Stimulated activated CD4-positive, alpha-beta T cell treated with anti-CD3 and anti-CD28 coated beads, Interleukin-12 subunit alpha, Interleukin-12 subunit beta, amount 100 ng/mL, for 4 hours (primary cell): ENCODE data around the gene DCX.
"Not testable (repeated sequence)": the region's sequence is repeated elsewhere in the genome, so short reads cannot be mapped to it uniquely, and the experiment has no call there.

ENCODE experiments used
- DNase-seq: peaks from one replicate; pipeline ENCODE4 v3.0.0-alpha.2; 2020

DCX gene

DNA sequence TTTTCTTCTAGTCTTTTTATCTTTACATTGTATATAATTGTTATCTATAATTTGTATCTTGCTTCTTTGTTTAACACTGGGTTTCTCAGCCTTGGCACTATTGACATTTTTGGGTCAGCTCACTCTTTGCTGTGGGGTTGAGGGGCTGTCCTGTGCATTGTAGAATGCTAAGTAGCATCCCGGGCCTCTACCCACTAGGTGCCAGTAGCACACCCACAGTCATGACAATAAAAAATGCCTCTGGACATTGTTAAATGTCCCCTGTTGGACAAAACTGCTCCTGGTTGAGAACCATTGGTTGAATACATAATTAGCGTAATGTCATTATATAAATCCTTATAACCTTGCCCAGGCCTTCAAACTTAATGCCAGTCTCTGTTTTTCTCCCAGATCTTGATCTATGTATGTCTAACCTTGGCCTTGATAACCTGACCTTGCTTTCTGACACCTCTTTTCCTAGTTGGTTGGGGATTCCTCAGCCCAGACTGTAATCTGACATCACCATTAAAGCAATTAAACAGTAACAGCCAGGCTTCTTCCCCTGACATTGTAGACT, 46.1 kb downstream of the DCX start:
- no peak for DNase-seq

DNA sequence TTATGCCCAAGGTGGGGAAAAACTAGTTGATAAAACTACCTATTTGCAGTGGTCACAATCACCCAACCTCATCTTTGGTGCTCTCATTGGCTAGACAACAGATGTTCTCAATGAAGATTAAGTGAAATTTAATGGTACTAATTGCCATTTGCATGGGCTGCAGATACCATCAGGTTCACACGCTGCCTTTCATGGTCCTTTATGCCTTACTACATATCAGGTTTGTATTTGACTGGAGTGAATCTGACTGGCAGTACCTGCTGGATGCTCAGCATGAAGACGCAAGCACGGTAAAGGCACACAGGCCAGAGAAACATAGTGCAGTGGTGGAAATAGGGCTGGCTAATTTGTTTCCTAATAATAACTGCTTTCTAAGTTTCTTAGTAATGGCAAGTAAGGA, 48.3 kb downstream of the DCX start:
- no peak for DNase-seq

DNA sequence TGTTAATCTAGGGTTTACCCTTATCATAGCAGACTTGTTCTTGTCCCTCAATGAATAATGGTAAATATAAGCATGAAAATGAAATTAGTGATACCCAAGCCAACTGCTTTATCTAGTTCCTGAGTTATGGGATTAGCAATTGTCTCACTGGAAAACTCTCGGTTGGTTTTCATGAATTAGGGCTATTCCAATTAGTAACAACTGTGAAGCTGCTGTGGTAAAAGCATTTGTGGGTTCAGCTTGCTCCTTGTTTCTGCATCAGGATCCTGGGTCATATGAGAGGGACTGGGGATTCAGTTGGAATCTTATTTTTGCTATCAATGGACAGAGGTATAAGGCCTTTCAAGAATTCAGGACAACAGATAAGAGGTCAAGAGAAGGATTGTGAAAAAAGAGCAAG, 50.2 kb downstream of the DCX start:
- no peak for DNase-seq

DNA sequence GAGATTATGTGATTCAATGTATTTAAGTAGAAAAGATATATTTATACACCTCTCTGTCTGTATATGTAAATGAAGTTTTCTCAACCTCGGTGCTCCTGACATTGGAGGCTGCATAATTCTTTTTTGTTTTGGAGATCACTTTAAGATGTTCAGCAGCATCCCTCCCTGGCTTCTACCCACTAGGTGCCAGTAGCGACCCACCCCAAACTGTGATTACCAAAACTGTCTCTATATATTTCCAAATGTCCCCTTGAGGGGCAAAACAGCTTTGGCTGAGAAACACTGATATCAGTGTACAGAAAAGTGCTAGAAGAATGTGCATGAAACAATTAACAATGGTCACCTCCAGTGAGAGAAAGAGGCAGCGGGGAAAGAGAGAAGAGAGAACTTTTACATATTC, 51.2 kb downstream of the DCX start:
- DNase-seq, result no peak

DNA sequence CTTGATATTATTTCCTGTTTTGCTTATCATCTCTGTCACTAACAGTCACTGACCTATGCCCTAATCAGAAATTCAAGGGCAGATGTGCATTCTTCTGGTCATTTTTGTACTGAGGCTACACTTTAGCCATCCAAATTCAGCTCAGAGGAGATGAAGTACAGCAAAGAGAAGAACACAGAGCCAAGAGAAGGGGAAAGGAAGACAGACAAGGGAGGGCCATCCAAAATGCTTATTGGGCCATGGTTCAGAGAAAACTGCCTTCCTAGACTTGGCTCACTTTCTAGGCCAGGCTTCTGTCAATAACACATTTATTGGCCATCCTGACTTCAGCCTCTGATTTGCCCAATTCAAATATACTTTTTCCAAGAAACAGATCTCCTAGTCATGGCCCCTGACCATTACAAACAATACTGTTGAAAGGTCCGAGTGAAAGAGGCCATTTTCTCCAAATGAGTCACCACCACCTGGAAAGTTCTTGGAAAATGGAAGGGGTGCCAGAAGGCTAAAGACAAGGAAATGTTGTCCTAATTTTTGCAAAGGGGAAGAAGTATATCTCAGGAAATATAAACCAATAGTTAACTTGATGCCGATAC, 56.4 kb downstream of the DCX start:
- DNase-seq, result no peak

DNA sequence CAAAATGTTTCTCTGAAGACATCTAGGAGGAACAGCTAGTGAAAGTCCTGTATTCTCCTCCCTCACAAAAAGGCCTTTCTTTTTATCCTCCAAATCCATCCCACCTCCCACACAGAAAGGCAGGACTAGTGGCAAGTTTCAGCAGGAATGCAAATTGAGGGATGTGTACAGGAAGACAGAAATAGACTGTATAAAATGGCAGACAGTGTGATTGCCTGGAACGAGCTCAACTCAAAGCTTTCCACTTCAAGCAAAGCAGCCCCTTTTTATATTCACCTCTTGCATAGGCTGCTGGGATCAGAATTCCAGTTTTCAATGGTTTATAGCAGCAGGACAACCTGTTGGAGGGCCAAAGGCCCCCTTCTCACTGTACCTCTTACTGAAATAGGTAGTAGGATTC, 57.5 kb downstream of the DCX start:
- DNase-seq, result no peak

DNA sequence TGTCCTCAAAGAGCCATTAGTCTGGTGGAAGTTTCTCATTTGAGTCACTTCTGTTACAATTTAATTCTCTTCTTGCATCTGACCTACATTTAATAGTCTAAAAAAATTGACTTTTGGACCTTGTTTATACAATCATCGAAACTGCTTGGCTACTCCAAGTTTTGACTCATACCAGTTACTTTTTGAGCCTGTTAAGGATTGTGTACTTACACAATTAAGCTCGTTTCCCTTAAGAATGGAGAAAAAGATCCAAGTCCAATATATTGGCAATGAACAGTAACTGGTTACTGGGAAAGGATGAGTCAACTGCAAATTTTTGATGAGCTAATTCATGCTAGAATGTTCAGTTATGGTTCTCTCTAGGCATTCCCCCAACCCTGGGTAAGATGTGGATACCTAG, 58.2 kb downstream of the DCX start:
- no peak for DNase-seq

DNA sequence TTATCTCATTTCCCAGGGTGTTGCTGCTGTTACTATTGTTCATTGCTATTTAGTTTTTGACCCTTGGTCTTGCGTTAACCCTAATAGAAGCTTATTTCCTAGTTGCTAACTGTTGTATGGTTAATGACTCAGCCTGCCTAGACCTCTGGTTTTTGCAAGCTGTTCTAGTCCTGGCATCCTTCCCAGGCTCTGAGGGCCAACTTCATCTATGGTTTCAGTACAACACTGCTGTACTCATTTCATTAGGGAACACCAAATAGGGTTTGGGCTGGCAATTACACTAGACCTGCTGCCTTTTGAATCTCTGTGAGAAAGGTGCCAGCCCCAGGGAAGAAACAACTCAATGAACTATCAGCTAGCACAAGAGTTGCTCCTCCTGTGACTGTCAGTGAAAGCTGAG, 59.6 kb downstream of the DCX start:
- no peak for DNase-seq

DNA sequence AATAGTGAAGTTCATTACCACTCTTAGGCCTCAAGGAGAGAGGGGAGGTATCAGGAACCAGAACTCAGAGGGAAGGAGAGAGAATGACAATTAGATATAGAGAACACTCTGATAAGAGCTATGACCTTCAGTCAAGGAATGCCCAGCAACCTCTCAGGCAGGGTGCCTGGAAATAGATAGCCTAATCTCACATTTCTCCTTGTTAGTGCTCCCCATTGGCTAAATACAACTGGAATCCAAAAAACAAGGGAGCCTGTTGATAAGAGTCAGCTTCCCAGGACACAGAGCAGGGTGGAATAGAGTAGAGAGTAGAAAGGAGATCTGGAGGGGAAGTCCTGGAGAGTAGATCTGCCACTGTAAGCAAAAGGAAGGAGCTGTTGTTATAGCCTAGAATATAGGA, 62.1 kb downstream of the DCX start:
- no peak for DNase-seq

DNA sequence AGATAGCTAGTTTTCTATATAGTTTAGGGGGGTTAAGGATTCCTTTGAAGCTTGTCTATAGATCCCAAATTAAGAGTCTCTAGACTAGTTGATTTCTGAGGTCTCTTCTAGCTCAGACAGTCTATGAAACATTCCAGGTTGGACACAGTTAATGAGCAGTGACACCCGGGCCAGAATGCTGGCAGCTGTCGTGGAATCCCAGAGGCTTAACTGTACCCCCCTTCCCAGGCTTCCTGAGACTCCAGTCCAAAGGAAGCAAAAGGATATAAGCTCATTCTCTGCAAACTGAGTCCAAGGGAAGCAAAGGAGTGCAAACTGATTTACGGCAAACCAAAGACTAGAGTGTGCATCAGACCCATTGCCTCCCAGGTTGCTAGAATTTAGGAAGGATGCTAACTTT, 62.9 kb downstream of the DCX start:
- DNase-seq, result no peak

DNA sequence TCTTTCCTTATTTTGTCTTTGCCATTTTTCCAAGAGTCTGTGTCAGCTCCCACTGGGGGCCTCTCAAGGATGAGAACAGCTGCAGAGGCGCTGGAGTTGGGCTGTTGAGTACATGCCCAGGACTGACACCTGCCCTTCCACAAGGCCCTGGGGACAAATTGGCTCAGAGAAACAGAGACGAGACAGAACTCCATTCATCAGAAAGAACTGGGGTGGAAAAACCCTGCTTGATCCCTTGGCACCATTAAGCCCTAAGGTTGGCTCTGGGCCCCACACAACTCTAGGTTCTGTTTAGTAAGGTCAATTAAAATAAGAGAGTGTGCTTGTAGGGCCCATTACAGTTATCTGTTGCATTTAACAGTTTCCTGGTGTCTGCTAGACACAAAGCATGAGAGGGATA, 63.6 kb downstream of the DCX start:
- DNase-seq, result no peak

DNA sequence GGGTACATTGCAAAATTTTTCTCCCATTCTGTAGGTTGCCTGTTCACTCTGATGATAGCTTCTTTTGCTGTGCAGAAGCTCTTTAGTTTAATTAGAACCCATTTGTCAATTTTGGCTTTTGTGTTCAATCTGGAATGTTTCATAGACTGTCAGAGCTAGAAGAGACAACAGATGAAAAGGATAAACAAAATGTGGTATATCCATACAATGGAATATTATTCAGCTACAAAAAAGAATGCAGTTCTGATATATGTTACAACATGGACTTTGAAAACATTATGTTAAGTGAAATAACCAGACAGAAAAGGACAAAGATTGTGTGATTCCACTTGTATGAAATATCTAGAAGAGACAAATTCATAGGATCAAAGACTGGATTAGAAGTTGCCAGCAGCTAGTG, 65.8 kb downstream of the DCX start:
- DNase-seq, result not testable (repeated sequence)

DNA sequence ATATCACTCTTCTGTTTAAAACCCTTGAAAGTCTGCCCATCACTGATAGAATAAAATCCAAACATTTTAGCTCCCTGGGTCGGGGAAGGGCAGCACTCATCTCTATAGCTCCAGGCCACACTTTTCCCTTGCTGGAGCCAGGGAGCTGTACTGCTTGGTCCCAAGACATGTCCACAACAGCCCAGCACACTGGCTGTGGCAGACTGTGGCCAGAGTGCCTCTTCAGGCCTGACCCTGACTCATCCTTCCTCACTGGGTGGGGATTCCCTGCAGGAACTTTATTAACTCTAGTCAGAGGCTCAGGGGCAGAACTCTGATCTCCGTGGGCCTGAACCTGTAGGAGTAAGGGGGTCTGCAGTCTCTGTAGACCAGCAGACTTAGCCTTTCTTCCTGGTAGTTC, 71.9 kb downstream of the DCX start:
- DNase-seq, result no peak

DNA sequence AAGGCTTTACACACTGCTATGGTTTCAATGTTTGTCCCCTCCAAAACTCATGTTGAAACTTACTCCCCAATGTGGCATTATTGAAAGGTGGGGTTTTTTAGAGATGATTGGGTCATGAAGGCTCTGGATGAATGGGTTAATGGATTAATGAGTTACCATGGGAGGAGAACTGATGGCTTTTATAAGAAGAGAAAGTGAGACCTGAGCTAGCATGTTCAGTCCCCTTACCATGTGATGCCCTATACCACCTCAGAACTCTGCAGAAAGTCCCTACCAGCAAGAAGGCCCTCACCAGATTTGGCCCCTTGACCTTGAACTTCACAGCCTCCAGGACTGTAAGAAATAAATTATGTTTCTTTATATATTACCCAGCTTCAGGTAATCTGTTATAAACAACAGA, 72.8 kb downstream of the DCX start:
- DNase-seq, result no peak

DNA sequence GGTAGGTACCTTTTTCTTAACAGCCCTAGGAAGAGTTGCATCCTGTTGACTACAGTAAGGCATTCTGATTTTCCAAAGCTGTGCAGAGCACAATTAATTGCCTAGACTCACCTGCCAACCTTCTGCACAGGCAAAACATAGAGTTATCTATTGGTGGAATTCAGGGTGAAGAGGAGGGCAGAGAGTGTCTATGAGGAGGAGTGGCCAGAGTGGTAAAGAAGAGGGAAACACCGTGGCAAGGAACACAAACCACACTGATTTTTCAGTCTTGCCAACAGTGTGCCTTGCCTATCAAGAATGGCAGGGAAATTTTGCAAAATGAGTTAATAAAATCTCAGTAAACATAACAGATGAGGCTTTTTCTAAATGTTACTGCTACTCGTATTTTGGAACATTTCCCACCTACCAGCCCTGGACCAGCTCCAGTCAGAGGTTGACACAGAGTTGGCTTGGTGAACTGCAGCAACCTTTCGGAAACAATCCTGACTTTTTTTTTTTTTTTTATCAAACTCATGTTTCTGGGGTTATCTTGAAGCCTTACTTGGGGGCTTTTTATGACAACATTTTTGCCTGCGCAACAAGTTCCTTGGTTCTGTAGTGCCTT, 73.8 kb downstream of the DCX start:
- DNase-seq, result no peak

DNA sequence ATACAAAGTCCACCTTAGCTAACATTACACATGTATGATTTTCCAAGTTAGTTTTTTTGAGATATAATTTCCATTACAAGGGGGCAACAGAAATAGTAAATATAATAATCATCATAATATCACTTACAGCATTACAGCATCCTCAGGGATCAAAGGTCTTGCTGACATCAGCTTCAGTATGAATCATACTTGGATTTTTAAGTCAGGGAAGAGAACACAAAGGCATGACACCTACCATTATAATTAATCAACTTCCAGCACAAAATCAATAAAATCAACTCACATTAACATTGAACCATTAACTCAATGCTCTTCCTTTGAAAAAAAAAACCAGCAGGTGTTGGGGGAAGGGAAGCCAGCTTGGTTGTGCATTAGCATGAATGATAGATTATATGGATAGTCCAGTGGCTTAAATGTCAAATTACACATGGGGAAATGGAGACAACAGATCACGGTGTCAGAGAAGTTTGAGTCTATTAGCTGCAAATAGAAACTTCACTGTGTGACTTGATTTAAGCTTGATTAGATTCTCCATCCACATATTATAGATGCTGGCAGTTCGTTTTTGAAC, 74.8 kb downstream of the DCX start:
- DNase-seq, result no peak

DNA sequence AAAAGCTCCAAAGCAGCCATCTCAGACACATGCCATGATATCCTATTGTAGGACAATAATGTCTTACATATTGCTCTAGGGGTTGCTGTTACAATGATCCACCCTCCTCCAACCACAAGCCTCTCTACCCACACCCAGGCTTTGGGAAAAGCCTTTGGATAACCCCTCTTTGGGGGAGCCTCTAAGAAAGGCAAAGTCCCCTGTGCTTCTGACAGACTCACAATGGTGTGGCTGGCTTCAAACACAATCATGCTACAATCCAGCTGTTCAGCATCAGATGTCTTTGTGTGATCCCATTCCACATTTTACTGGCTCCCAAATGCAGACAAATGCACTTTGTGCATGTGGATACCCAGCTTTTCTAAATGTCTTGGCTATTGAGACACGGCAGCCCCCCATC, 75.9 kb downstream of the DCX start:
- no peak for DNase-seq

DNA sequence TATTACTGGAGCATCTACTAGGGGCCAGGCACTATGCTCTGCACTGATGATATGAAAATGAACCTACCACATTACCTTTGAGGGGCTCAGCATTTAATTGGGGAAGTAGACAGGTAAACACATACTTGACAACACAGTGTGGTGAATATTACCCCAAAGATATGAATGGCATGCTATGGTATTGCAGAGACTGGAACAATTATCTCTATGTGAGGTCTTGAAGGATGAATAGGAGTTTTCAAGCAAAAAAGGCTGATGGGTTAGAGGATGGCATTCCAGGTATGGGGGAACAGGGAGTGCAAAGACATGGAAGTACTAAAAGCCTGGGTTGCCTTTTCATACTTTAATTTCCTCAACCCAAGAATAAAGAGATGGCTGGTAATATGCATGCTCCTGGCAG, 82.6 kb downstream of the DCX start:
- no peak for DNase-seq

DNA sequence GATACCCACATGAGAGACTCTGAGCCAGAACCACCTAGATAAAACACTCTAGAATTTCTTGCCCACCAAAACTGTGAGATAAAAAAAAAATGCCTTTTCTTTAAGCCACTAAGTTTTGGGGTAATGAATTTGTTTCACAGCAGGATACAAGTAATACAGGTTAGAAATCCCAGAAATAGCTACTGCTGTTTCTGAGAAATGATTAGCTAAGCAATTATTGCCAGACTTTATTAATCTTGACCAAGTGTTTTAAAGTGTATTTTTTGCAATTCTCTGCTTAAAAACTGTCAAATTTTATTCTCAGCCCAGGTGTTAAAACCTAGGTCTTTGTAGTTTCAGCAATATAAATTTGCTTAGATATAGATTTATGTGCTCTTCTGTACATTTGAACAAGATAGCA, 83.1 kb downstream of the DCX start:
- DNase-seq, result no peak

DNA sequence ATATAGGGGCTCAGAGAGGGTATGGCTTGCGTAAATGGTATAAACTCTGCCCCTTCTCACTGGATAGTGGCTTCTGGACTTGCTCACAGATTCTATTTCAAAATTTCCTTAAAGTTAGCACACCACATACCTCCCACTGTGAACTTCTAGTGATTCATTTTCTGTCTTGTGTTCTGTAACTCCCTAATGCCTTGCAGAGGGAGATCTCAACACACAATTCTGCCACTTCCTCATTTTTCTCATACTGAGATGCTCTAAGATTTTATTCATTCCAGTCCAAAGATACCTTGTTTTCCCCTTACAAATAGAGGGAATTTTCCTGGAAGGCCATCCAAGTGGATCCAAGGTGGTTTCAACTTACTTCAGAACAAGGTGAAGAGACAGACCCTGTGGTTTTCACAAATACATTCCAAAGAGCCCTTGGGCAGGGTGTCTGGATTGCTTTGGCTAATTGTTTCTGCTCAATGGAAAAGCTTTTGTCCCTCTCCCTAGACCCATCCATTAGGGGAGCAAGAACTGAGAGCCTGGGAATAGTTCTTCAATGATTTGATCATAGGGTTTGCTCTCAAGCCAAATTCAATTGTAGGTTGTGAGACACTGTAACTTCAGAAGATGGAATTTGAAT, 89.6 kb downstream of the DCX start:
- DNase-seq, result no peak

DNA sequence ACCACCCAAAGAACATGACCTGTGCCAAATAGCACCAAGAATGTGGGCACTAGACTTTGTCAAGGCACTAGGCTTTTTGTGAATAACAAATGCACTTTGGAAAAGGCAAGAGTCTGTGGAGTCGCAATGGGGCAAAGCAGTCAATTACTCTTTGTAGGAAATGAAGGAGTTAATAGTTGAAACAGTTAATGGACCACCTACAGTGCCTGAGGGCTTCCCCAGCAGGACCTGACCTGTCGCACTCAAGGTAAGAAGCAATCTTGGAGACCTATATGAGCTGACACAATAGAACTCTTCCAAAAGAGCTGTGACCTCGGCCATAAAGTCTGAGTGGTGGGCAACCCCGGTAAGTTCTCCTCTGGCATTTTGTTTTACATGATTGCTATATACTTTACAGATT, 92.5 kb downstream of the DCX start:
- DNase-seq, result no peak

DNA sequence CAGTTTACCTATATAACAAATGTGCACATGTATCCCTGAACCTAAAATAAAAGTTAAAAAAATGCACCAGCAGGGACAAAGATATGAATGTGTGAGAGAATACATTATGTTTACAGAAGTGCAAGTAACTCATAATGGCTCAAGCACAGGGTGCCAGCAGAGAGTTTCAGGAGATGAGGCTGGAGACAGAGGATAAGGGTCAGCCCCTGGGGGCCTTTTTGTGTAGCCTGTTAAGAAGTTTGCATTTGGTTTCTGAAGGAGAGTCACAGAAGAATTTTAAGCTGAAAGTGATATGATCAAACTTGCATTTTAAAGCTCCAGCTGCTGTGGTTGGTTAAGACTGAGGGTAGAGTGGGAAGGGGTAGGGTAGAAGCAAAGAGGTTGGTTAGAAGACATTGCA, 93.1 kb downstream of the DCX start:
- DNase-seq, result no peak

DNA sequence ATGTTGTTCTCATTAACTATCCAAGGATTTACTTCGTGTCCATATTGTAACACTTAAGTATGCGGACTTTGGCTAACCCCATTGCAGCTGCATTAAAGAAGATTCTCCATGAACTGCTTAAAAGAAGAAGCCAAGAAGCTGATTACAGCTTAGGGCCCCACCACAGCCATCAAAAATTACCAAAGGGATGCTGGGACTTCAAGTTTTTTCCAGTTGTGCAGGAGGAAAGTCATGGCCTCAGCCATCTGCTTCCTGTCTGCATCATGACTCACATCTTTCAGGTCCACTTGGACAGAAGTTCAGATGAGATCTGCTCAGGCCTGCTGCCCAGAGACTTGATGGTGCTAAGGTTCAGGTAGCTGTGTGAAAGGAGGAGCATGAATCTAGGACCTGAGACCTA, 102.9 kb downstream of the DCX start:
- DNase-seq, result no peak

DNA sequence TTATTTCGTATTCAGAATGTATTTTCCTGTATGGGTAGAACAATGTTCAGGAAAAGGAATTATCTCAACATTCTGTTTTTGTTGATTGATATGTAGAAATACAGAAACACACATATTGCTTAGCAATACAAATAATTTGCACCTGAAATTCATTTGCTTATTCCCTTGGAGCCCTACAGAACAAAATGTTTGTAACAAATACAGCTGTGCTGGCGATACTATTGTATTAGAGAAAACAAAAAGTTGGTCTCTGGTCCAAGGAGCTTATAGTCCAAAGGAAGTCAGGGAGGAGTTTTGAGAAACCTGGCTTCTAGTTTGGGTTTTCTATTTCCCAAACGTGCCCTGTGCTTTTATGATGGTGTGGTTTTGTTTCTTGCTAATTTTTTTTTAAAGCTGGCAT, 104.0 kb downstream of the DCX start:
- no peak for DNase-seq
